Astrocyte of the cerebellum (primary cell): ENCODE data around the gene KLHL3.
A peak's percentile ranks its signal among the peaks of the same experiment; 100 is the strongest.

Experiments used
- DNase-seq: peaks from one replicate; pipeline ENCODE4 v3.0.0-alpha.2; 2011; ENCODE audit warnings: low read depth
- H3K4me3 ChIP-seq: 2 replicates; pipeline ENCODE4 v1.5.1; 2011; ENCODE audit warnings: mild to moderate bottlenecking, low read depth, low read length, moderate library complexity
- CTCF ChIP-seq: IDR thresholded peaks from 2 replicates; pipeline ENCODE4 v1.5.1; 2012; ENCODE audit warnings: low read length, low read depth, moderate library complexity, mild to moderate bottlenecking; ENCODE audit errors: missing control alignments
- in situ Hi-C: cut with HindIII; loops from 2 replicates; pipeline ENCODE4 v1.10.0; 2017; ENCODE audit warnings: low sequenced_read_pairs

KLHL3 gene

GRCh38 chr5:137607771-137608170 is 128.1 kb downstream of the KLHL3 start:
- in situ Hi-C loops, result no loop called here
- no peak overlapping the region for H3K4me3 ChIP-seq
- no peak for DNase-seq
- TF ChIP-seq CTCF, result no peak

GRCh38 chr5:137606401-137606800 is 129.5 kb downstream of the KLHL3 start:
- TF ChIP-seq CTCF, result no peak
- DNase-seq, result no peak
- in situ Hi-C loops, result no loop called here
- H3K4me3 ChIP-seq, result no peak overlapping the region

- no peak for DNase-seq
- in situ Hi-C loops, result no loop called here
- H3K4me3 ChIP-seq, result no peak overlapping the region
- TF ChIP-seq CTCF, result peak; percentile 56
Measured at GRCh38 chr5:137605411-137605810, 130.5 kb downstream of the KLHL3 start.

GRCh38 chr5:137604348-137605095 is 131.4 kb downstream of the KLHL3 start:
- H3K4me3 ChIP-seq, result no peak overlapping the region
- TF ChIP-seq CTCF, result no peak
- in situ Hi-C loops, result no loop called here
- no peak for DNase-seq

- DNase-seq, result no peak
- in situ Hi-C loops, result no loop called here
- no peak overlapping the region for H3K4me3 ChIP-seq
- no peak for TF ChIP-seq CTCF
Measured at GRCh38 chr5:137603891-137604290, 132.0 kb downstream of the KLHL3 start.

- no peak for DNase-seq
- no peak overlapping the region for H3K4me3 ChIP-seq
- TF ChIP-seq CTCF, result no peak
- in situ Hi-C loops, result no loop called here
Measured at GRCh38 chr5:137603356-137603755, 132.5 kb downstream of the KLHL3 start.
